IMR-90 (cell line): ENCODE data around the gene UGT1A4. TPM values are rescaled to one million over a fixed set of nuclear protein-coding genes. Genes with fewer than 3 reads are reported as not detected.

ENCODE experiments used
- ATAC-seq: fragments of 200-7000 bp; cut with Tn5 transposase; 2 replicates; pipeline ENCODE4 v1.9.1; 2020; ENCODE audit warnings: low read depth, mild to moderate bottlenecking, moderate library complexity
- BruUV-seq: library from RNA; stranded (reverse); fragments of 400-500 nt; replicated peaks from 2 replicates; lab custom pipeline; 2021; lab: Mats Ljungman, UMichigan
- CTCF ChIA-PET: fragments of 300-600 bp; formaldehyde crosslinking; extraction: SDS; loops from one replicate; lab custom pipeline; 2021; ENCODE audit warnings: antibody characterized with exemption; lab: Yijun Ruan, JAX
- POLR2A ChIA-PET: fragments of 300-600 bp; sonication (Branson Sonifier 250); formaldehyde crosslinking; loops from one replicate; lab custom pipeline; 2022; ENCODE audit warnings: antibody characterized with exemption; ENCODE audit not compliant: unreplicated experiment; lab: Charles Lee
- DNase-seq: peaks from one replicate; pipeline ENCODE4 v3.0.0; 2013
- H2AFZ ChIP-seq: replicated peaks from 2 replicates; pipeline ENCODE3; 2013; ENCODE audit warnings: low read length, mild to moderate bottlenecking; ENCODE audit not compliant: poor library complexity
- H2AK5ac ChIP-seq: 2 replicates; pipeline ENCODE4 v1.6.1; 2013; ENCODE audit warnings: low read depth, low read length, inconsistent platforms
- H2AK9ac ChIP-seq: replicated peaks from 2 replicates; pipeline ENCODE3; 2013; ENCODE audit warnings: mild to moderate bottlenecking, low read depth, low read length, moderate library complexity; ENCODE audit not compliant: poor library complexity
- H2BK120ac ChIP-seq: 2 replicates; pipeline ENCODE4 v1.6.1; 2013; ENCODE audit warnings: low read depth, low read length, inconsistent platforms
- H2BK15ac ChIP-seq: 3 replicates; pipeline ENCODE4 v1.6.1; 2013; ENCODE audit warnings: low read depth, low read length, inconsistent platforms
- H2BK20ac ChIP-seq: 2 replicates; pipeline ENCODE4 v1.6.1; 2013; ENCODE audit warnings: low read depth, mild to moderate bottlenecking, inconsistent platforms, low read length, moderate library complexity
- H2BK5ac ChIP-seq: 2 replicates; pipeline ENCODE4 v1.6.1; 2013; ENCODE audit warnings: mild to moderate bottlenecking, low read depth, low read length, inconsistent platforms; ENCODE audit not compliant: poor library complexity, severe bottlenecking
- H3K14ac ChIP-seq: replicated peaks from 2 replicates; pipeline ENCODE4 v1.6.1; 2013; ENCODE audit warnings: low read depth, low read length, inconsistent platforms
- H3K18ac ChIP-seq: 2 replicates; pipeline ENCODE4 v1.6.1; 2013; ENCODE audit warnings: low read depth, low read length, control low read depth
- H3K23ac ChIP-seq: 2 replicates; pipeline ENCODE4 v1.6.1; 2013; ENCODE audit warnings: low read depth, low read length, inconsistent platforms
- H3K27ac ChIP-seq: 2 replicates; pipeline ENCODE4 v1.5.1; 2013; ENCODE audit warnings: mild to moderate bottlenecking, control low read depth, low read length; ENCODE audit not compliant: insufficient read depth
- H3K27me3 ChIP-seq: 2 replicates; pipeline ENCODE4 v1.6.1; 2013; ENCODE audit warnings: low read length; ENCODE audit not compliant: control insufficient read depth, insufficient read depth
- H3K36me3 ChIP-seq: 2 replicates; pipeline ENCODE4 v1.6.1; 2013; ENCODE audit warnings: low read length, mixed read lengths; ENCODE audit not compliant: control insufficient read depth, insufficient read depth
- H3K4ac ChIP-seq: 2 replicates; pipeline ENCODE4 v1.6.1; 2013; ENCODE audit warnings: low read depth, low read length, inconsistent platforms
- H3K4me1 ChIP-seq: 2 replicates; pipeline ENCODE4 v1.6.1; 2013; ENCODE audit warnings: low read length, mixed read lengths; ENCODE audit not compliant: control insufficient read depth, insufficient read depth
- H3K4me2 ChIP-seq: 2 replicates; pipeline ENCODE4 v1.6.1; 2013; ENCODE audit warnings: low read depth, mild to moderate bottlenecking, control low read depth, low read length, moderate library complexity
- H3K4me3 ChIP-seq: 2 replicates; pipeline ENCODE4 v1.5.1; 2013; ENCODE audit warnings: low read depth, mild to moderate bottlenecking, control low read depth, low read length, moderate library complexity; ENCODE audit not compliant: insufficient read depth
- H3K56ac ChIP-seq: 2 replicates; pipeline ENCODE4 v1.6.1; 2013; ENCODE audit warnings: low read length, inconsistent platforms; ENCODE audit not compliant: insufficient read depth; ENCODE audit errors: extremely low read depth
- H3K79me1 ChIP-seq, 2 experiments: 2 replicates each; pipeline ENCODE4 v1.6.1; 2013; ENCODE audit warnings: low read length in 2 of 2, inconsistent platforms in 1 of 2, low read depth in 1 of 2
- H3K9ac ChIP-seq: 2 replicates; pipeline ENCODE4 v1.6.1; 2013; ENCODE audit warnings: low read depth, low read length, control low read depth
- H3K9me1 ChIP-seq: 2 replicates; pipeline ENCODE4 v1.6.1; 2013; ENCODE audit warnings: low read length, inconsistent platforms; ENCODE audit not compliant: insufficient read depth
- H3K9me3 ChIP-seq: 2 replicates; pipeline ENCODE4 v1.6.1; 2013; ENCODE audit warnings: low read length; ENCODE audit not compliant: control insufficient read depth, insufficient read depth
- H4K20me1 ChIP-seq: 2 replicates; pipeline ENCODE4 v1.6.1; 2013; ENCODE audit warnings: low read length, inconsistent platforms; ENCODE audit not compliant: insufficient read depth
- H4K5ac ChIP-seq: 2 replicates; pipeline ENCODE4 v1.6.1; 2013; ENCODE audit warnings: mild to moderate bottlenecking, low read depth, low read length, control low read depth
- H4K8ac ChIP-seq, 2 experiments: 2 replicates each; pipeline ENCODE4 v1.6.1; 2013; ENCODE audit warnings: low read depth in 2 of 2, low read length in 2 of 2, control low read depth in 1 of 2, inconsistent platforms in 1 of 2
- H4K91ac ChIP-seq: 2 replicates; pipeline ENCODE4 v1.6.1; 2013; ENCODE audit warnings: low read depth, low read length, inconsistent platforms; ENCODE audit not compliant: insufficient read depth
- BHLHE40 ChIP-seq: fragments of 150-350 bp; IDR thresholded peaks from 2 replicates; pipeline ENCODE4 v1.6.1; 2016; ENCODE audit warnings: mild to moderate bottlenecking, low read depth, low read length
- CEBPB ChIP-seq: IDR thresholded peaks from 2 replicates; pipeline ENCODE4 v1.6.1; 2012; ENCODE audit warnings: low read depth, low read length, improper control_type of control experiment
- CHD1 ChIP-seq: IDR thresholded peaks from 2 replicates; pipeline ENCODE4 v1.6.1; 2012; ENCODE audit warnings: low read depth, low read length, improper control_type of control experiment
- CTCF ChIP-seq: conservative IDR thresholded peaks from 2 replicates; pipeline ENCODE4 v1.5.1; 2012; ENCODE audit warnings: mild to moderate bottlenecking, low read depth, low read length, improper control_type of control experiment
- ELK1 ChIP-seq: fragments of 150-350 bp; IDR thresholded peaks from 2 replicates; pipeline ENCODE4 v1.6.1; 2016; ENCODE audit warnings: low read depth, mild to moderate bottlenecking, low read length, moderate library complexity, borderline replicate concordance
- FOS ChIP-seq: fragments of 150-350 bp; IDR thresholded peaks from 2 replicates; pipeline ENCODE4 v1.6.1; 2016; ENCODE audit warnings: low read depth, low read length
- MAFK ChIP-seq: IDR thresholded peaks from 2 replicates; pipeline ENCODE4 v1.6.1; 2012; ENCODE audit warnings: low read depth, low read length, improper control_type of control experiment
- MAZ ChIP-seq: IDR thresholded peaks from 2 replicates; pipeline ENCODE4 v1.6.1; 2012; ENCODE audit warnings: low read depth, mild to moderate bottlenecking, low read length, improper control_type of control experiment, moderate library complexity, borderline replicate concordance
- MXI1 ChIP-seq: IDR thresholded peaks from 2 replicates; pipeline ENCODE4 v1.6.1; 2012; ENCODE audit warnings: low read depth, mild to moderate bottlenecking, low read length, moderate library complexity, borderline replicate concordance
- NFE2L2 ChIP-seq: fragments of 150-350 bp; IDR thresholded peaks from 2 replicates; pipeline ENCODE4 v1.6.1; 2016; ENCODE audit warnings: low read depth, mild to moderate bottlenecking, low read length
- POLR2A ChIP-seq: IDR thresholded peaks from 2 replicates; pipeline ENCODE4 v1.6.1; 2012; ENCODE audit warnings: mild to moderate bottlenecking, low read depth, low read length
- RAD21 ChIP-seq: IDR thresholded peaks from 2 replicates; pipeline ENCODE4 v1.6.1; 2012; ENCODE audit warnings: low read length, improper control_type of control experiment
- RCOR1 ChIP-seq: IDR thresholded peaks from 2 replicates; pipeline ENCODE4 v1.6.1; 2012; ENCODE audit warnings: mild to moderate bottlenecking, low read length, improper control_type of control experiment; ENCODE audit not compliant: insufficient replicate concordance
- RFX5 ChIP-seq: IDR thresholded peaks from 2 replicates; pipeline ENCODE4 v1.8.0; 2012; ENCODE audit warnings: low read depth, mild to moderate bottlenecking, low read length, moderate library complexity
- SMC3 ChIP-seq: fragments of 150-350 bp; IDR thresholded peaks from 2 replicates; pipeline ENCODE4 v1.6.1; 2016; ENCODE audit warnings: low read depth, mild to moderate bottlenecking, antibody characterized with exemption, low read length, moderate library complexity
- USF2 ChIP-seq: fragments of 150-350 bp; IDR thresholded peaks from 2 replicates; pipeline ENCODE4 v1.6.1; 2017; ENCODE audit warnings: mild to moderate bottlenecking, antibody characterized with exemption, low read length, low read depth
- WGBS, 2 experiments: methylation state at CpG; one replicate each; pipeline versions ENCODE4 v1.1.5 to v1.1.7; 2013; ENCODE audit warnings: missing lambda C conversion rate in 2 of 2; ENCODE audit not compliant: insufficient read length in 1 of 2; ENCODE audit errors: extremely low coverage in 2 of 2; 5-methylcytosine and 5-hydroxymethylcytosine counted together
- dilution Hi-C: fragments of 300-500 bp; cut with HindIII; formaldehyde crosslinking; loops from one replicate; pipeline ENCODE4 v1.14.3; 2018; ENCODE audit warnings: low sequenced_read_pairs; ENCODE audit not compliant: unreplicated experiment
- in situ Hi-C: fragments of 300-500 bp; cut with MboI; formaldehyde crosslinking; loops from 3 replicates; pipeline ENCODE4 v1.14.3; 2019; ENCODE audit warnings: low sequenced_read_pairs, inconsistent platforms, mixed read lengths
- intact Hi-C: fragments of 100-400 bp; cut with micrococcal nuclease; formaldehyde crosslinking; loops from 2 replicates; pipeline ENCODE4 v1.10.0; 2022
- polyA plus RNA-seq, 3 experiments: library from polyadenylated mRNA; depleted of rRNA; stranded (reverse); fragments of >200 nt; gene quantifications; 2 replicates each; pipeline ENCODE4 v1.2.3, GENCODE V29; 2012; ENCODE audit warnings: low replicate concordance in 1 of 3
- total RNA-seq: library from RNA; depleted of rRNA; stranded (reverse); fragments of >200 nt; gene quantifications from 2 replicates; pipeline ENCODE4 v1.2.3, GENCODE V29; 2012

The UGT1A4 gene
- total and polyA plus RNA-seq, 2 of the 4 experiments (the other 2 are of a cell fraction), result not detected

GRCh38 chr2:233791151-233791882 is 72.8 kb downstream of the UGT1A4 start:
- H2BK15ac ChIP-seq, result no peak overlapping the region
- no peaks in the 10 kb centered on the region for H4K20me1 ChIP-seq
- no peak overlapping the region for H2AK5ac ChIP-seq
- H4K5ac ChIP-seq, result no peak overlapping the region
- H3K23ac ChIP-seq, result no peak overlapping the region
- no peak overlapping the region for H3K4me2 ChIP-seq
- DNase-seq (no peak), ATAC-seq (no peak)
- dilution Hi-C loops, result no loop called here
- H3K4ac ChIP-seq, result no peak overlapping the region
- TF ChIP-seq USF2 (no peak), MAZ (no peak), ELK1 (no peak), MXI1 (no peak), RCOR1 (no peak), MAFK (no peak), SMC3 (no peak), FOS (no peak), CEBPB (no peak), NFE2L2 (no peak), BHLHE40 (no peak), POLR2A (no peak), CTCF (no peak), RAD21 (no peak), CHD1 (no peak), RFX5 (no peak)
- no peaks in the 10 kb centered on the region for H3K79me1 ChIP-seq
- H3K9ac ChIP-seq, result no peak overlapping the region
- no peak overlapping the region for H2BK120ac ChIP-seq
- H3K27ac ChIP-seq, result no peak overlapping the region
- no peak overlapping the region for H3K56ac ChIP-seq
- BruUV-seq, result no TSS peak
- H4K8ac ChIP-seq, result no peak overlapping the region
- CTCF ChIA-PET, result no interaction called here
- POLR2A ChIA-PET, result no interaction called here
- intact Hi-C loops, result no loop called here
- no peaks in the 10 kb centered on the region for H3K4me1 ChIP-seq
- no peaks in the 10 kb centered on the region for H3K9me1 ChIP-seq
- no peak overlapping the region for H2AK9ac ChIP-seq
- in situ Hi-C loops, result no loop called here
- H3K9me3 ChIP-seq, result no peaks in the 10 kb centered on the region
- no peak overlapping the region for H3K14ac ChIP-seq
- H3K36me3 ChIP-seq, result no peaks in the 10 kb centered on the region
- H3K18ac ChIP-seq, result no peak overlapping the region
- no peak overlapping the region for H2AFZ ChIP-seq
- WGBS, 2 experiments, result 67% methylated on average over 10 of the region's 18 CpGs; no CpG with 5 or more reads in 1 of the 2 experiments
- no peak overlapping the region for H3K4me3 ChIP-seq
- H3K27me3 ChIP-seq, result peaks cover 8% of the 10 kb centered on the region
- no peak overlapping the region for H2BK5ac ChIP-seq
- H4K91ac ChIP-seq, result no peak overlapping the region
- H2BK20ac ChIP-seq, result no peak overlapping the region
